DMS79 treated with DMSO at 0.1 percent for 48 hours (cell line): Measurements from ENCODE around the gene USP31.
A peak's percentile ranks its signal among the peaks of the same experiment; 100 is the strongest.

Source experiments
- DNase-seq: peaks from one replicate; lab custom pipeline; 2025; lab: John Stamatoyannopoulos, UW

The USP31 gene

GRCh38 chr16:23061669-23062068 is 87.6 kb downstream of the USP31 start:
- DNase-seq, result no peak

DNA sequence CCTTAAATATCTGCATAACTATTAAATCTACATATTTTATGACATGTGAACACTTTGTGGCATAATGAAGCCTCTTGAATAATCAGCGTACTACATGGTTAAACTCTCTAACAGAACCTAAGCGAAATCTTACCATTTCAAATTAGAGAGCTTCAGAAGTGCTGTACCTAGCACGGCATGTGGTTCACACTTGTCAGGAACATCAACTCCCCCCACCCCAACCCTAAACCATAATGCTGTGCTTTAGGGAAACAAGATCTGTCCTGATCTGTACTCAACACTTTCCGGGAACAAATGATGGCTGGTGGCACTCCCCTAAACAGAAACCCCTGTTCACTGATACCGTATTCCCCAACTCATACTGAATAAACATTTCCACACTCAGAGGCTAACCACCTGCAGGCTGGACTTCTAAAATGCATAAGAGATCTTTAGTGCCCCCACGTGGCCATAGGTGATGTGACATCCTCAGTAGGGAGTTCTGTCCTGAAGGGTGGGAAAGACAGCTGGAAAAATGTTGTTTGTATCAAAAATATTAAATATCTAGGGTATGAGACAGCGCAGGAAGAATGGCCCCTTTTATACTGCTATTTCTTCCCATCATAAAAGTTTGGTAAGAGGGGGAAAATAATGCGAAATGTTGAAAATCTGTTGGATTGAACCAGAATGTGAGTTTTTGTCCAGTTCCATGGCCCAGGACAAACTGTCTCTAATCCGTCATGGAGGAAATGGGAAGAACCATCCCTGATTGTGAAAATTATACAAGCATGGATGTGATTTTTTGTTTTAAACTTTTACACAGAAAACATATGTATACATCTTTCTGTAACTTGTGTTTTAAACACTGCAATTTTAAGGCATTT is 88.6 kb downstream of the USP31 start:
- DNase-seq, result peak; percentile 72

GRCh38 chr16:23059433-23059832 is 89.8 kb downstream of the USP31 start:
- DNase-seq, result no peak

DNA sequence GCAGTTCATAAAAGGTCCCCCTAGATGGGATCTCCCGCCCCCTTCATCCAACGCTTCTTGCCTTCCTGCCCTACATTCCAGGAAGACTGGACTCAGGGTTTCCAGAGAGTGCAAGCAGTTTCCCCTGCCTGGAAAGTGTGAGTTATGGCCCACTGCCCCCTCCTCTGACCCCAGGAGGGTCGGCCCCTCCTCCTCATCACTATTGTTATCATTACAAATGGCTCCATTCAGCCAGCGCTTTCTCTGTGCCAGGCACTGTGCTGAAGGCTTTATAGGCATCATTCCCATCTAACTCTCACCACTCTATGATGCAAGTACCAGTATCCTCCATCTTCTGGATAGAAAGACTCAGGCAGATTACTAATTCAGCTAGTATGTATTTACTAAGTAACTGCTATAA is 90.7 kb downstream of the USP31 start:
- DNase-seq, result no peak

- DNase-seq, result no peak
Observed at GRCh38 chr16:23057013-23057596, 92.1 kb downstream of the USP31 start.

DNA sequence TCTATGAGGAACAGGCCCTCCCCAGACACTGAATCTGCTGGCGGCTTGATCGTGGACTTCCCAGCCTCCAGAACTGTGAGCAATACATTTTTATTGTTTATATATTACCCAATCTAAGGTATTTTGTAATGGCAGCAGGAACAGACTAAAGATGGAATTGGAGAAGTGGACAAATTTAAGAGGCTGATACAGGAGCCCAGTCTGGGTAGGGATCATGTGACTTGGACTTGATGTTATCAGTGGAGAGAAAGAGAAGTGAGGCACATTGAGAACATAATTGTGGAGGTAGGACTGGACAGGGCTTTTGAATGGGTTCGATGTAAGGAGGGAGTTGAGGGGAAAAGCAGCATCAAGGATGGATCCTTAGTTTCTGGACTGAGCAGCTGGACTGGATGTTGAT is 93.8 kb downstream of the USP31 start:
- no peak for DNase-seq

DNA sequence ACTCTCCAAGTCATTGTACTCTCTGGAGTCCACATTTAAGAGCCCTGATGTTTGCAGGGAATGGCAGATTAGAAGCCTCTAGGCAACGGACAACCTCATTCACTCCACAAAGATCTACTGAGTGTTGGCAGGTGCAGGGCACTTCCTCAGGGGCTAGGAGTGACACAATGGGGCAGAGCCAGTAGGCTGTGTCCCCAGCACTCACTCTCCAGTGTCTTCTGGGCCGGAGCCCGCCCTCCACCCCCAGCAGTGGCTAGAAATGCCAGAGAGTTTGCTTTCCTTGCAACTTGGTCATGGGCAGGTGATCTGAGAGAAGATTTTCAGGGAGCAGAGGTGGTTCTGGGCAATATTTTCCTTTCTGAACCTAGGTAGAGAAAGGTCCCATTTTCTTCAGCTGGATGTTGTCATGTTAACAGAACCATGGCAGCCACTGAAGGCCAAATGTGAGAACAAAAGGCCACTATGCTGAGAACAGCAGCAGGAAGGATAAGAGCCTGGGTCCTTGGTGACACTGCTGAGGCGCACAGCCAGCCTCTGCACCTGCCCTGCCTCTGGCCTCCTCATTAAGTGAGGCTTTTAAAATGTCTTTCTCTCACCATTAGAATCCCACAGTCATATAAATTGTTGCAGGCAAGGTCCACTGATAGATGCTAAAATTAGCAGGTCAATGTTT is 96.2 kb downstream of the USP31 start:
- DNase-seq, result peak; percentile 10

DNA sequence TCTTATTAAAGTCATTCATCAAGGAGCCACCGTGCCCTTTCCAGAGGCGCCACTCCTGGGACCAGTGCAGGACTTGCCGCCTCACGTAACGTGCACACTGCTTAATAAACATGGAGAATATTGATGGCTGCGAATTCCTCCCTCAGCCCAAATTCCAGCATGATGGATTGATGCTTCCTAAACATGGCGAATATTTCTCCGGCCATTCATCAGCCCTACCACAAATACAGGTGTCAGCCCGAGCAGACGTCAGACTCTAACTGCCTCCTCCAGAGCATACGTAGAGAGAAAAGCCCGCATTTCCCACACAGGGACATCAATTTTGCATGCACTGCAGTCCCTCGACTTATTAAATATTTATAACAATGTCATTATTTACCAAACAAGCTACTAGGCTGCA is 97.0 kb downstream of the USP31 start:
- DNase-seq, result no peak

DNA sequence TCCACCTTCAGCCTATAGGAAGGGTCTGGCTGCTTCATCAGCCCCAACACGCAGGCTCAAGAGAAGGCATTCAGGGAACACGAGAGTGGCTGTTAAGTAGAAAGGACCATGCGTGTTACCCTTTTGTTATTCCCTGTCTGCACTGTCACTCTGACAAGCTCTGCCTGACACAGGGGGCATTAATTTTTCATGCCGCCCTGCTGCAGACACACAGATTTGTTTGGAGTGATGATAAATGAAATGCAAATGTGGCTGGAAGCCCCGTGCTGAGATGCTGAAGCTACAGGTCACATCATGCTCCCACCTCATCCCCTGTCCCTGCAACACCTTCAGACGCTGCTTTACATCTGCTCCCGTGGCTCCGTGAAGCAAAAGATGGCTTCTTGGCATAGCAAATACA is 97.7 kb downstream of the USP31 start:
- DNase-seq, result no peak

DNA sequence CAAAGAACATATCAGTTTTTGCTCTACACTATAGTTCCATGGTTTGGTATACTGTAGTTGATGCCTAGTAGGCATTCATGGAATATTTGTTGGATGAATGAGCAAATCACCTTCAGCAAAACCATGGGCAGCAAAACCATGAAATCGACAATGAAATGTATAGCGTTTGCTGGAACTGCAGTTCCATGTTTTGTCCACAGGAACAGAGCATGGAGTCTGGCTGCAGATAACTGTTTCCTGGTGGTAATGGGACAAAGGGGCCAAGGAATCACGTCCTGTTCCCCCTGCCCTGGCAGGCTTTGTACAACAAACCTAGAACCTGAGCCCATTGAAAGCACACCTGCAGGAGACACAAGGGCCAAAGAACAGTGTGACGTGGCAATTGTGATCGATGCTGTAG is 101.1 kb downstream of the USP31 start:
- DNase-seq, result no peak

GRCh38 chr16:23045025-23045424 is 104.2 kb downstream of the USP31 start:
- no peak for DNase-seq

- DNase-seq, result no peak
Observed at GRCh38 chr16:23040246-23040645, 109.0 kb downstream of the USP31 start.

GRCh38 chr16:23039118-23039517 is 110.1 kb downstream of the USP31 start:
- DNase-seq, result no peak

DNA sequence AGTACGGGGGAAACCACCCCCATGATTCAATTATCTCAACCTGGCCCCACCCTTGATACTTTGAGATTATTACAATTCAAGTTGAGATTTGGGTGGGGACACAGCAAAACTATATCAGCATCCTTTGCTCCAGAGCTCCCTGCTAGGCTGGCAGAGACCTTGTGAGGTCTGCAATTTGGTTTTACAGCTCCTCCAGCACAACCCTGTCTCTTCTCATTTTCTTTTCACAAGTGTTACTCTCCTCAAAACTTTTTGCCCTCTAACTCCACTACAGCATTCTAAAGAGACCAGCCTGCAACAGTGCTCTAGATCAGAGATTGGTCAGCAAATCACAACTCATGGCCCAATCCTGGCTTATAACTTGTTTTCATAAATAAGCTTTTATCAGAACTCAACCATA is 114.0 kb downstream of the USP31 start:
- DNase-seq, result no peak

- DNase-seq, result no peak
Observed at GRCh38 chr16:23031508-23032098, 117.6 kb downstream of the USP31 start.

- DNase-seq, result no peak
Observed at GRCh38 chr16:23029733-23030420, 119.4 kb downstream of the USP31 start.

DNA sequence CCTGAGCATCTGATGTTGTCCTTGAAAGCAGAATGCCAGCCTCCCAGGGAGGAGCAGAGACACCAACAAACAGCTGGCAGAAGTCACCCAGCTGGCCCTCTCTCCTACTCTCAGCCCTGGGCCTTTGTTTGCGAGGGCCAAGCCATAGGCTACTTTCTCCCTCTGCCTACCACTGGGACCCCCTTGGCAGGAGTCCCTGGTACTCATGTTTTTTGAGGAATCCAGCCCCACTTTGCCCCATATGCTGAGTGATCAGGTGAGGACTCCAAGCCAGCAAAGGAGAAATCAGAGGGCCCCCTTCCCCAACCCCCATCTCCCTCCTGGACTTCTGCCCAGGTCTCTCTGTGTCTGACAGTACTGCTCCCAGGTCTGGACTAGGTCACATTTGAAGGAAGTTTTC is 121.9 kb downstream of the USP31 start:
- no peak for DNase-seq

DNA sequence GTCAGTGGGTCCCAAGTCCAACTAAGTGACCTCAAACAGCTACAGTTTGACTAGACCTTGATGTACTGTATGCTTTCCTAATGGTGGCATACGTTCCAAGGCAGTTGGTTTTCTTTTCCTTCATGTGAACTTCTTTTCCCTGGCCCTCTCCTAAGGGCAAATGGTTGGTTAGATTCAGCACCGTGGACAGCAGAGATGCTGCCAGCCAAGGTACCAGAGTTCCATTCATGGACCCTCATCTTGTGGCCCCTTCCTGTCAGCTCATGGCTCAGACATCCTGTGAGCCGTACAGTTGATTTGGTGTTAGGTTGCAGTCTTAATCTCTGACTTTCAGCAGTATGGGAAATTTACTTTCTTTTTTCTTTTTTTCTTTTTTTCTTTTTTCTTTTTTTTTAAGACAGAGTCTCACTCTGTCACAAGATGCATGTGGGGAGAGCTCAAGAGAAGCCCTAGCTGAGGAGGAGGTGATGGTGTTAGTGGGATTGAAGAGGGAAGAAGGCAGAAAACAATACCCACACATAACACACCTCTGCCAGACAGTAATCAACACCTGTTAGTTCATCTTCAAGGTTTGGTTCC is 122.4 kb downstream of the USP31 start:
- DNase-seq, result no peak

DNA sequence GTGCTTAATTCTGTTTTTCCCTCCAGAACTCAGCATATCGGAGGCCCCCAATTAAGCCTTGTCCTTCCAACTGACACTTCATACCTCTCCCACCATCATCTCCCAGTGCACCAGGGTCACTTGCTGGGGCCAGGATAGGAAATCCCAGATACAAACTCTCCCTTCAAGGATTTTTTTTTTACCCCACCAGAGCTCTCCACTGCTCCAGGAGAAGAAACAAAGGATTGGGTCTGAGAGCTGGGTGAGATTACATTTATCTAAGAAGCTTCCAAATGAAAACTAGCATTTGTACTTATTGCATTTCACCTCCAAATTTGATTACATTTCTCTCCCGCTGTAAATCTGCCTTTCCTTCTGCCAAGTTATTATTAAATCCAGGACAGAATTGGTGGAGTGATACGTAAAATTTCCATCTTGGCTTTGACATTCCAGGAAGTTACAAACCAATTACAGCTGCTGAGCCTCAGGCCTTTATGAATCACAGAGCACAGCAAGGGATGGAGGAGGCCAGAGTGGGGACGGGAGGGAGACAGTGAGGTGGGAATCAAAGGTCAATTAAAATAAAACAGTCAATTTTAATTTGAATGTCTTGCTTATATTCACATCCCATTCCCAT is 123.5 kb downstream of the USP31 start:
- no peak for DNase-seq

DNA sequence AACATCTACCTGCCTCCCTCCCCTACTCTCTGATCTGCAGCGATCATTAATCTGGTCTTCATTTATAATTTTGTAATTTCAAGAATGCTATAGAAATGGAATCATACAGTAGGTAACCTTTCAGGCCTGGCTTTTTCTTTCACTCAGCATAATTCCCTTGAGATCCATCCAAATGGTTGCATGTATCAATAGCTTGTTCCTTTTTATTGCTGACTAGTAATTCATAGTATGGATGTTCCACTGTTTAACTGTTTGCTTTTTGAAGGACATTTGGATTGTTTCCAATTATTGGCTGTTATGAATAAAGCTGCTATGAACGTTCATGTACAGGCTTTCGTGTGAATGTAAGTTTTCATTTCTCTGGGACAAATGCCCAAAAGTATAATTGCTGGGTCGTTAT is 125.2 kb downstream of the USP31 start:
- no peak for DNase-seq

DNA sequence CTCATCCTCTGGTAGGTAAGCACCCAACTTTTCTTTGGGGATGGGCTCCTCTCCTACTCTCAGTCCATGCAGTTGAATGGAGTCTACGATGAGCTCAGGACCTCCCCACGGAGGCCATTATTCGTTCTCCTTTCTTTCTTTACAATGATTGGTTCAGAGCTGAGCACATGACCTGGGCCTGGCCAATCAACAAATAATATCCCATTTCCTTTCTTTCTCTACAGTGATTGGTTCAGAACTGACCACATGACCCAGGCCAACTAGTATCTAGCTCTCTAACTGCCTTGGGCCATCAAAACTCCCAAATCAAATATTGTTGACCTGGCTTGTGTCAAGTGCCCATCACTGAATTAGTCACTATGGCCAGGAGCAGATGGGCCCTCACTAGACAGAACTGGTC is 129.2 kb downstream of the USP31 start:
- DNase-seq, result no peak
